Measurements from ENCODE around the gene ETAA1. TPM values are rescaled to one million over a fixed set of nuclear protein-coding genes. Genes with fewer than 3 reads are reported as not detected.

The ETAA1 gene
- total and polyA plus RNA-seq, 2 experiments from 2014 or later = 9.2 to 16.0 TPM

DNA sequence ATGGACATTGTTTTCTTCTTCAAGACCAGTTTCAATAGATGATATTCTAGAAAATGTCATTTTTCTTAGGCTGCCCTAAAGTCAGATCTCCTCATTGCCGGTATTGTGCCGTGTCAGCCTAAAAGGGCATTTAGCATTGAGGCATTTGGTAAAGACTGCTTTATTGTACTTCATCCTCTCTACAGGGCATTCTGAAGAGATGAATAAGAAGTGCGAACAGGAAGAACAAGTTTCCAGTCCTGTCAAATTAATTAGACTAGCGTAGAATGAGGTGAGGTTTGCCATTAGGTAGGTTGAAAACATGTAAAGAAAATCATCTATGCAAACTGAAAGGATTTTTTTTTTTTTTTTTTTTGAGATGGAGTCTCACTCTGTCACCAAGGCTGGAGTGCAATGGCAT is 60.6 kb downstream of the ETAA1 start:
- WGBS, 2 experiments (ENCODE audit: low coverage in 1 of 2, low lambda C conversion rate in 2 of 2, missing lambda C conversion rate in 2 of 2) = 82 to 88% methylated on average over 4 of the region's 4 CpGs

DNA sequence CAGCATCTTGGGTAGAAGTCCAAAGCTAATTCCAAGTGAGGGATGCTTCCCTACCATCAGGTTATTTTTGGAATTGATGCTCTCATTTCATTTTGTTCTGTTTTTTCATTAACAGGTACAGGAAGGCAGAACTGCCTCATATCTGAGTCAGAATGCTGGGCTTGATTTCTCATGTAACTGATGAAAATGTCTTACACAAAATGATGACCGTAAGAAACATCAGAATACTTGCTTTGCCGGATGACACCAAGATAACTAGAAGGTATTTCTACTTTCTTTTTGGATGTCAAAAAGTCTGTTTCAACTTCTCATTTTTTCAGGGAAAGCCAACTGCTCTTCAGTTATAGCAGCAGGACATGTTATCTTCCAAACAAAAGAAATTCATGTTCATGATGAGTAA is 62.6 kb downstream of the ETAA1 start:
- peak; percentile 4 for DNase-seq
- Histone ChIP-seq H3K9me3 (ENCODE audit: low read depth) (no peaks in the 10 kb centered on the region), H3K36me3 (ENCODE audit: low read depth) (no peaks in the 10 kb centered on the region), H3K4me2 (ENCODE audit: unreplicated experiment) (no peak overlapping the region), H3K4me3 (no peak overlapping the region), H3K27ac (no peak overlapping the region), H2AFZ (no peak overlapping the region), H3K9me2 (ENCODE audit: insufficient read depth) (no peaks in the 10 kb centered on the region), H3K79me2 (ENCODE audit: insufficient read depth) (no peaks in the 10 kb centered on the region), H3K27me3 (replicated peaks; ENCODE audit: insufficient read depth) (no peaks in the 10 kb centered on the region), H3K9ac (no peak overlapping the region), H3K4me1 (ENCODE audit: insufficient read depth) (peaks cover 7% of the 10 kb centered on the region), H3F3A (ENCODE audit: insufficient read depth) (0 out of 2 replicates have a peak, but pooled peaks cover 10% of the 10 kb centered on the region), H4K20me1 (ENCODE audit: insufficient read depth) (no peaks in the 10 kb centered on the region)
- in situ Hi-C loops (cut with MboI) = no loop called here
- 86 to 97% methylated on average over 2 of the region's 2 CpGs for WGBS, 2 experiments (ENCODE audit: low coverage in 1 of 2, low lambda C conversion rate in 2 of 2, missing lambda C conversion rate in 2 of 2)
- TF ChIP-seq EZH2 (IDR thresholded peaks at IDR 0.05; ENCODE audit: insufficient read depth, poor library complexity, severe bottlenecking) (no peak), EZH2phosphoT487 (IDR thresholded peaks at IDR 0.05; ENCODE audit: insufficient read depth, low read depth) (no peak)

More for the DNA sequence above, 60.6 kb downstream of the ETAA1 start:
- Histone ChIP-seq H3K27me3 (replicated peaks; ENCODE audit: insufficient read depth) (no peaks in the 10 kb centered on the region), H3K9ac (no peak overlapping the region), H3K27ac (no peak overlapping the region), H2AFZ (no peak overlapping the region), H3K36me3 (ENCODE audit: low read depth) (no peaks in the 10 kb centered on the region), H4K20me1 (ENCODE audit: insufficient read depth) (no peaks in the 10 kb centered on the region), H3K4me2 (ENCODE audit: unreplicated experiment) (no peak overlapping the region), H3K9me2 (ENCODE audit: insufficient read depth) (no peaks in the 10 kb centered on the region), H3K9me3 (ENCODE audit: low read depth) (no peaks in the 10 kb centered on the region), H3K79me2 (ENCODE audit: insufficient read depth) (no peaks in the 10 kb centered on the region), H3K4me3 (no peak overlapping the region), H3K4me1 (ENCODE audit: insufficient read depth) (peaks cover 7% of the 10 kb centered on the region), H3F3A (ENCODE audit: insufficient read depth) (0 out of 2 replicates have a peak, but pooled peaks cover 10% of the 10 kb centered on the region)
- in situ Hi-C loops (cut with MboI) = no loop called here
- no peak for DNase-seq
- no peak for TF ChIP-seq EZH2phosphoT487 (IDR thresholded peaks at IDR 0.05; ENCODE audit: insufficient read depth, low read depth)
- no peak for TF ChIP-seq EZH2 (IDR thresholded peaks at IDR 0.05; ENCODE audit: insufficient read depth, poor library complexity, severe bottlenecking)

Data from GM23248 (cell line).